HL-60 (cell line): ENCODE data around the gene CATSPERD.
A peak's percentile ranks its signal among the peaks of the same experiment; 100 is the strongest.

Source experiments
- DNase-seq, 2 experiments: peaks; one replicate each; pipeline ENCODE4 v3.0.0-alpha.2; 2010 to 2020; ENCODE audit warnings: low read depth in 1 of 2, low spot score in 1 of 2
- H3K27ac ChIP-seq: fragments of 250-450 bp; sonication (Bioruptor Pico); replicated peaks from 2 replicates; pipeline ENCODE4 v1.5.1; 2020; ENCODE audit warnings: mild to moderate bottlenecking, moderate library complexity
- H3K27me3 ChIP-seq: fragments of 250-450 bp; sonication (Bioruptor Pico); 2 replicates; pipeline ENCODE4 v1.5.1; 2021; ENCODE audit warnings: mild to moderate bottlenecking, moderate library complexity; ENCODE audit not compliant: insufficient read depth, poor library complexity, severe bottlenecking
- H3K4me3 ChIP-seq: replicated peaks from 2 replicates; pipeline ENCODE4 v1.5.1; 2011; ENCODE audit warnings: mild to moderate bottlenecking, control low read depth, low read length; ENCODE audit not compliant: insufficient read depth
- CTCF ChIP-seq: IDR thresholded peaks from one replicate; pipeline ENCODE4 v1.5.1; 2011; ENCODE audit warnings: low read length, control low read depth, inconsistent platforms; ENCODE audit not compliant: insufficient read depth
- GABPA ChIP-seq: IDR thresholded peaks from 2 replicates; pipeline ENCODE4 v1.6.1; 2012; ENCODE audit warnings: low read depth
- POLR2AphosphoS5 ChIP-seq: IDR thresholded peaks from 2 replicates; pipeline ENCODE4 v1.6.1; 2012; ENCODE audit warnings: low read depth
- REST ChIP-seq: IDR thresholded peaks from 2 replicates; pipeline ENCODE4 v1.6.1; 2012; ENCODE audit warnings: low read depth; ENCODE audit not compliant: insufficient replicate concordance
- SPI1 ChIP-seq: IDR thresholded peaks from 2 replicates; pipeline ENCODE4 v1.6.1; 2012; ENCODE audit warnings: low read depth, mild to moderate bottlenecking, borderline replicate concordance

The CATSPERD gene

GRCh38 chr19:5711025-5711424, 9.4 kb upstream of the CATSPERD start:
- TF ChIP-seq GABPA (no peak), CTCF (no peak), POLR2AphosphoS5 (no peak), SPI1 (no peak), REST (no peak)
- no peaks in the 10 kb centered on the region for H3K27me3 ChIP-seq
- no peak for DNase-seq
- H3K4me3 ChIP-seq: no peak overlapping the region
- H3K27ac ChIP-seq: no peak overlapping the region

GRCh38 chr19:5711713-5712161, 8.7 kb upstream of the CATSPERD start:
- no peak for DNase-seq
- TF ChIP-seq CTCF: no peak
- no peak for TF ChIP-seq POLR2AphosphoS5
- no peak for TF ChIP-seq GABPA
- no peak for TF ChIP-seq SPI1
- Histone ChIP-seq H3K27me3 (no peaks in the 10 kb centered on the region), H3K27ac (no peak overlapping the region), H3K4me3 (no peak overlapping the region)

- DNase-seq: no peak
- Histone ChIP-seq H3K27ac (no peak overlapping the region), H3K27me3 (no peaks in the 10 kb centered on the region), H3K4me3 (no peak overlapping the region)
- TF ChIP-seq CTCF: no peak
- TF ChIP-seq REST: no peak
- no peak for TF ChIP-seq POLR2AphosphoS5
- TF ChIP-seq SPI1: no peak
- TF ChIP-seq GABPA: no peak
Measured at GRCh38 chr19:5713228-5713627, 7.2 kb upstream of the CATSPERD start.

GRCh38 chr19:5714816-5715215, 5.6 kb upstream of the CATSPERD start:
- Histone ChIP-seq H3K27me3 (no peaks in the 10 kb centered on the region), H3K4me3 (no peak overlapping the region), H3K27ac (no peak overlapping the region)
- DNase-seq: no peak
- TF ChIP-seq REST (no peak), POLR2AphosphoS5 (0 out of 2 replicates have a peak, but pooled peaks have one; percentile 1)
